Measurements from ENCODE around the gene EVC.

EVC gene

GRCh38 chr4:5710961-5711478 is at the start of gene EVC:
TSS of gene EVC (plus strand) at chr4:5711201. CDS start at chr4:5711381, 180 bp downstream.
- no peak for DNase-seq

DNA sequence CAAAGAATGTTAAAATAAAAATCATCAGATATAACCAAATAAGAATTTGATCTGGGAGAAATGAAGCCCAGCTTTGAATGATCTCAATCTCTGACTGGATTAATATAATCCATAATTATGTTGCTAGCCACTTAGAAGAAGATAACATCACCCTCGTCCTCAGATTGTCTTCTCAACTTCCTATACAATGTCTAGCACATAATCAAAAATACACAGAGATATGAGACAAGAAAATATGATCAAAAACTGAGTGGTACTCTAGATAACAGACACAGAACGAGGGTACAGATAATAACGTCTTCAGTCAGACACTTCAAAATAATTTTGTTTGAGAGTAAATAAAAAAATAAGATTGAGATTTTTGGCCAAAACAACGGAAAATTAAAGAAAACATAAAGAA is 49.8 kb upstream of the EVC start:
- no peak for DNase-seq

DNA sequence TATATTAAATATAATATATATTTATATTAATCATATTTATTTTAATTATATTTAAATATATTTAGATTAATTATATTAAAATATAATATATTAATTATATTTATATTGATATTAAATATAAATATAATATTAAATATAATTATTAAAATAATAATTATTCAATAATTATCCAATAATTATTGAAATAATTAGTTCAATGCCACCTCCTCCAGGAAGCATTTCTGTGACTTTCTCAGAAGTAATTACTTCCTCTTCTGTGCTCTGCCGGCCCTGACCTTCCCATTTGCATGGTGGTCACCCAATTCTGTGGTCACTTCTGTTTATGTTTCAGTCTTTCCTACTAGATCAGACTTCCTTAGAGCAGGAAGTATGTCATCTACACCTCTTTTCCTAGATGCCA is 48.4 kb upstream of the EVC start:
- DNase-seq, result no peak

- DNase-seq, result no peak
Observed at GRCh38 chr4:5664778-5665177, 46.2 kb upstream of the EVC start.

GRCh38 chr4:5666741-5667140 is 44.3 kb upstream of the EVC start:
- DNase-seq, result no peak

GRCh38 chr4:5676763-5677162 is 34.2 kb upstream of the EVC start:
- DNase-seq, result no peak

DNA sequence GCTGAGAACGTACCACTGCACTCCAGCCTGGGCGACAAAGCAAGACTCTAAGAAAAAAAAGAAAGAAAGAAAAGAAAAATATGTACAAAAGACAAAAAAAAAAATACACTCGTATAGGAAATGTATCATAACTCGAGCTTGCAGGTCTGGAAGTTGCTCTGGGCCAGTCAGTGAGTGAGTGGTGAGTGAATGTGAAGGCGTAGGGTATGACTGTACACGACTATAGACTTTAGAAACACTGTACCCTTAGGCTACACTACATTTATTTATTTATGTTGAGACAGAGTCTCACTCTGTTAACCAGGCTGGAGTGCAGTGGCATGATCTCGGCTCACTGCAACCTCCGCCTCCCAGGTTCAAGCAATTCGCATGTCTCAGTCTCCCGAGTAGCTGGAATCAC is 32.0 kb upstream of the EVC start:
- no peak for DNase-seq

- DNase-seq, result no peak
Observed at GRCh38 chr4:5683566-5683965, 27.4 kb upstream of the EVC start.

DNA sequence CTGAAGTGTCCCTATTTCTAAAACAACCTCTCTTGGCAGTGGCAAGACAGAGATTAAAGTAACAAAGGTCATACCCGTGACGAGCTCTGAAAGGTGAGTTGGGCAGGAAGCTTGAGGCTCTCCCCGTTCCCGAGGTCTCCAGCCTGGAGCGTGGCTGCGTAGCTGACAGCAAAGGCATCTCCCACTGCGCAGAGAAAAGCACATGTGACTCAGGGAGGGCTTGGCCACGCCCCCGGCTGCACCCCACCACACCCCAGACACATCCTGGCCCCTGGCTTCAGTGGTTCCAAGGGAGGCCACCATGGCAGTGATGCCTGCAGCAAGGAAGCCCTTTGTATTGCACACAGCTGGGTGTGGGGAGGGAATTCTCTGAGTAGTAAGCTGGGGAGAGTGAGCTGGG is 25.7 kb upstream of the EVC start:
- no peak for DNase-seq

- no peak for DNase-seq
Observed at GRCh38 chr4:5686338-5686737, 24.7 kb upstream of the EVC start.

DNA sequence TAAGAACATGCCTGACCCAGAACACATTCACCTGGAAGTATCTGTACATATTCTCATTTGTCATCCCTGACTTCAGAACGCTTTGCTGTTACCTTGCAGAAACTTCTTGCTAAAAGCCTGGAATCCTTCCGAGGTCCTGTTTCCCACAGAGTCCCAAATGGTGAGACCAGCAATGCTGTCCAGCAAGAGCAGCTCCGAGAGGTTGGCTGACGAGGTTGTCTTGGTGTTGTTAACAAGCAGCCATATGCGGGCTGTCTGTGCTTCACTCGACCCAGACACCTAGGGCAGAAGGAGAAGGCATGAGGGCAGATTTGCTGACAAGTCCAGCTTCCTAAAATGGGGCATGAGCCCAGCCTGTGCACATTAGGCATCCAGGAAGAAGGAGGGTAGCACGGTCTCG is 21.9 kb upstream of the EVC start:
- no peak for DNase-seq

- no peak for DNase-seq
Observed at GRCh38 chr4:5691491-5692132, 19.4 kb upstream of the EVC start.

GRCh38 chr4:5693871-5694270 is 17.1 kb upstream of the EVC start:
- no peak for DNase-seq

DNA sequence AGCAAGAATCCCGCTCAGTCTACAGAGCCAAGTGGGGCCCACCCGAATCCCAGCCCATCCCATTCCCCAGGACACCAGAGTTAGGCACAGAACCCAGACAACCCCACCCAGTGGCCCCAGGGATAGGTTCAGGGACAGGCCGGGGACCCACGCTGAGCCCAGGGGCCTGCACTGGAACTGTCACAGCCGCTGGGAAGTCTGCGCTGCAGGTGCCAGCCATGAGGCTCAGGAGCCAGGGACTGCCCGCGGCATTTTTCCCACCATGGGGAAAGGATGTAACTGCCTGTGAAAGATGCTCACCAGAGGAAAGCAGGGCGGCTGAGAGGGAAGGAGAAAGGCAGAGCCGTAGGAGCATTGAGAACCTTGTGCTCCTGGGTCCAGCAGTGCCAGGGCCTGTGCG is 14.7 kb upstream of the EVC start:
- no peak for DNase-seq

- no peak for DNase-seq
Observed at GRCh38 chr4:5700459-5700858, 10.5 kb upstream of the EVC start.

GRCh38 chr4:5701971-5702370 is 9.0 kb upstream of the EVC start:
- no peak for DNase-seq

- DNase-seq, result no peak
Observed at GRCh38 chr4:5703831-5704230, 7.2 kb upstream of the EVC start.

DNA sequence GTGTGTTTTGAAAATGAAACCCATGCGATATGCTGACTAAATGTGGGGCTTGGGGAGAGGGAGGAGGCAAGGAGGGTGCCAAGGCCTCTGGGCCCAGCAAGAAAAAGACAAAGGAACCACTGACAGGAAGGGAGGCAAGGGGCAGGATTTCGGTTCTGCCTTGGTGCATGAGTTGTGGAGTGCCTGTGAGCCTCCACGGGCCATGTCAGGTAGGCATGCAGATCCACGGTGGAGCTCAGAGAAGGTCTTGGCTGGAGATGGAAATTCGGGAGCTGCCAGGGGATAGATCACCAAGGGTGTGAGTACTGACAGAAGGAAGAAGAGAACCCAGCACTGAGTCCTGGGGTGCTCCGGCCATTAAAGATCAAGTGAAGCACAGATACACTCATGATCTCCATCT is 6.7 kb upstream of the EVC start:
- no peak for DNase-seq

DNA sequence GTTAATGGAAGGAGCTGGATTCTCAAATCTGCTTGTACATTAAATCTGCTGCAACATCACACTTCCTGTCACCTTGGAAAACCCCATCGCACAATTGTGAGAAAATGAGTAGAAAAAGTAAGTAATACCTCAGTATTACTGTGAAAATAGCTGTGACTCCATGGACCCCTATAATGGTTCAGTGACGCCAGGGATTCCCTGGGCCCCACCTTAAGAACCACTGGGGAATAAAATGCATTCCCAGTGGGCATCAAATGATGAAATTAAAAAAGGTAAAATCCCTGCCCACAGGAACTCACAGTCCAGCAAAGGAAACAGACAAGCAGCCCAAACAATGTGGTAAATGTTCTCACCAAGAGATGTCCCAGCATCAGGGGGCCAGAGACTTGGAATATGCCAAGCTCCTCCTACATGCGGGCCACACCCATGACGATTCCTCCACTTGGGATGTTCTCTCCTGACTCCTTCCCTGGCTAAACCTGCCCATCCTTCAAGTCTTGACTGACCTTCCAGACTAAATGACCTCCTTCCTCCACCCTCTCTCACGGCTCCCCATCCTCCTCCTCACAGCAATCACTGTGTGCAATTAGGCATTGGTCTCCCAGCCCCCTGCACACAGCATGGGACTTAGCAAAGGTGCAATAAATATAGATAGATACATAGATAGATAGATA is 5.2 kb upstream of the EVC start:
- no peak for DNase-seq

GRCh38 chr4:5706486-5707290 is 4.3 kb upstream of the EVC start:
- no peak for DNase-seq

GRCh38 chr4:5707366-5707765 is 3.6 kb upstream of the EVC start:
- DNase-seq, result no peak

DNA sequence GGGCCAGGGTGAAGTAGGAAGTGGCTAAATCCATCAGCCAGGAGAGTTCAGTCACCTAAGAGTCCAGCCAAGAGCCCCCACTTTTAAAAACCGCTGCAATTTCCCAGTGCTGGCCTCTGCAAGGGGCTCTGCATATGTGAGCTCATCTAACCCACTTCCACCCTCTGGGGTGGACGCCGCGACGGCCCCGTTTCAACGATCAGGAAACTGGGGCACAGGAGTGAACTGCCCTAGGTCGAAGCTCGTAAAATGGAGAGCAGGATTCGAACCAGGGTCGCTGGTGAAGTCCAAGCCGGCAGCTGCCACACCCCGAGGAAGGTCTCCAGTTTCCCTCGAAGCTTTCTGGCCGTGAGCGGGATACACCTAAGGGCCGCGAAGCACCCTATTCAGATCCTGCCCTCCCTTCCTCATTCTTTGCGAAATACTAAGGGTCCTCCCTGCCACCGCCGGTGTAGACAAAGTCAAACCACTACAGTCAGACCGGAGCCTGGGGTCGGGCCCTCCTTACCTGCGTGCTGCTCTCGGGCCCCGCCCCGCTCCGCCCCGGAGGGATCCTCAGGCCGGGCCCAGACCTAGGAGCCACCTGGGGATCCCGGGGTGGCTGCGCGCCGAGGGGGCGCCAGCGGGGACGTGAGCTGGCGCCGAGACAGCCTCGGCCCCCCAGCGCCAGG is 3.1 kb upstream of the EVC start:
- DNase-seq, result no peak

DNA sequence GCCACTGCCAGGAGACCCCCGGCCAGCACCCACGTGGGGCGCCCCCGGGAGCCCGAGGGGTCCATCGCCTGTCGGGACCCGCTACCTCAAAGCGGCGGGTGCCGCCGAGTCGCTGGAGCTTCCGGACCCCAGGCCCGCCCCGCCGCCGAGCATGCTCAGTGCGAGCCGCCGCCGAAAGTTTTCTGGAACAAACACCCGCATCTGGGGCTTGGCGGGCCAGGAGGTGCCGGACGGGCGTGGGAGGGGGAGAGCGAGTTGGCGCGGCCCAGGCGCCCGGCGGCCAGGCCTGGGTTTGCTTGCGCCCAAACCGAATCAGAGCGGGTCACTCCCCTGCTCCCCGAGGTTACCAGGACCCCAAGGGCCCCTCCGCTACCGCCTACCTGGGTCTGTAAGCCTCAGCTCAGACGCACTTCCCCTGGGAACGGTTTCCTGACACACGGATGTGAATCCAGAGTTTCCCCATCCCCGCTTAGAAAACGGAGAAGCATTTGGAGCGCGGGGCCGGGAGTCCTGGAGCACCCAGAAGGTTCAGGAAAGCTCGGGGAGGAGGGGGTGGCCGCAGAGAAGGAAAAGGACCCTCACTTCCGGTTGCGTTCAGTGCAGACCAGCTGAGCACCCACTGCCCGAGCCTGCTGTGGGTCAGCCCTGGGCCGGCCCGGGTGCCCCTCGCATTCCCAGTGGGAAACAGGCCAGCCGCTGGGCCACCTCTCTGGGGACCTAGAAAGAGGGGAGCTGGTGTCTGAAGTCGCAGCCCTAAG is 2.4 kb upstream of the EVC start, which contains the start of gene EVC2:
Gene EVC2, minus strand, starts transcription at position 111 of the 758 bp plus-strand sequence. Its CDS starts 46 bp downstream, at position 65.
- DNase-seq, result no peak

All from NCI-H2081 (cell line).